Stimulated activated CD8-positive, alpha-beta memory T cell treated with anti-CD3 and anti-CD28 coated beads, Interleukin-2, amount 100 ng/mL, for 48 hours (primary cell): Measurements from ENCODE around the gene ADAMTSL2.

Experiments used
- DNase-seq, 2 donors: peaks; one replicate each; pipeline ENCODE4 v3.0.0-alpha.2; 2020; ENCODE audit warnings: low read depth in 2 of 2

Gene ADAMTSL2

DNA sequence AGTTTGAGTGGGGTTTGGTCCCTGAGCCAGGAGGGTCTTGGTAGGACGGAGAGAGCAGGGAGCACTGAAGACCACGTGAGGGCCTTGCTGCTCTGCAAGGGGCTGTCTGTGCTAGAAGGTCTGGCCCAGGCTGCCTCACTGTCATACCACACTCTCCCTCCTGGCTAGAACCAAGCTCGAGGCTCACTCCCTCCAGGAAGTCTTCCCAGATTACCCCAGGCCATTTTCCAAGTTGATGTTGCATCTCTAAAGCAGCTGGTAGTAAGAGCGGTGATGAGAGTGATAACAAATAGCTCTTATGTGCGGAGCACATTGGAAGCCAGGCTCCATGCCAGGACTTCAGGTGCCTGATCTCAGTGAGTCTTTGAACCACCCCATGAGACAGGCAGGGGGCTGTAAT, 16.3 kb upstream of the ADAMTSL2 start:
- no peak for DNase-seq

DNA sequence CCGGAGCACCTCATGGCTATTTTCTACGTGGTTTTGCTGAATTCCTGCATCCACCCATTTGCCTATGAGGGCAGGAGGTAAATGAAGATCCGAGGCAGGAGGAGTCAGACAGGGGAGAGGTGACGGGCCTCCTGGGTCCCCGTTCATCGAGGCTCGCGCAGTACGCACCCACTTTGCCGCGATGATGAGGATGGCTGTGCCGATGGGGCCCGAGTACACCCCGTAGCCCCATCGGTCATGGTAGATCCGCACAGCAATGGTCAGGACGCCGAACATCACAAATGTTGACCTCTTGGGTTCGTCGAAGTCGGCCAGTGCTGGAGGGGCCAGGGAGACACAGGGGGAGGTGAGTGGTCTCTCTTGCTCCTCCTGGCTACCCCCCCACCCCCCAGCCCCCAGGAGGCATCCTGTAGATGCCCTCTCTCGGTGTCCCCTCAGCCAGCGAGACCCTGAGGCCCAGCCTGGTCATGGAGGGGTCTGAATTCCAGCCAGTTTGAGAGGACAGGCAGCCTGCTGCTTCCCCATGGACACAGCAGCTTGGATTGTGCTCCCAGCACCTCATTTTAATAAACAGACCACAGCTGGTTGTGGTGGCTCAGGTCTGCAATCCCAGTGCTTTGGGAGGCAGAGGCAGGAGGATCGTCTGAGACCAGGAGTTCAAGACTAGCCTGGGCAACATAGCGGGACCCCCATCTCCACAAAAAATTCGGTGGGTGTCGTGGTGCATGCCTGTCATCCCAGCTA, 15.6 kb upstream of the ADAMTSL2 start:
- no peak for DNase-seq

DNA sequence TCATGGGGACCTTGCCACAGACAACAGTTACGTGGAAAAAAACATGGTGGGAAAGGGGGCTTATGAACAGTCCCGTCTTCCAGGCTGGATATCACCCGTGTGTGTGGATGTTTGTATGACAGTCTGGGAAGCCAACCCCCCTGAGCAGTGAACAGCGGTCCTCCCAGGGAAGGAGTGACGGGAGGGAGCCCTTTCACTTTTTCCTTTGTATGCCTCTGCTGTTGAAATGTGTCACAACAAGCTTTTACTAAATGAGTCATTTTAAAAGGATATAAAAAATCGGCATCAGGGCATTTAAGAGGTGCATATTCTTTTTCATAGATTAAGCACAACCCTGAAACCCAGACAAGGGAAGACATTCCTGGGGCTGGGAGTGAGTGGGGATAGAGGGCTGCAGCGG, 14.8 kb upstream of the ADAMTSL2 start:
- DNase-seq = no peak

DNA sequence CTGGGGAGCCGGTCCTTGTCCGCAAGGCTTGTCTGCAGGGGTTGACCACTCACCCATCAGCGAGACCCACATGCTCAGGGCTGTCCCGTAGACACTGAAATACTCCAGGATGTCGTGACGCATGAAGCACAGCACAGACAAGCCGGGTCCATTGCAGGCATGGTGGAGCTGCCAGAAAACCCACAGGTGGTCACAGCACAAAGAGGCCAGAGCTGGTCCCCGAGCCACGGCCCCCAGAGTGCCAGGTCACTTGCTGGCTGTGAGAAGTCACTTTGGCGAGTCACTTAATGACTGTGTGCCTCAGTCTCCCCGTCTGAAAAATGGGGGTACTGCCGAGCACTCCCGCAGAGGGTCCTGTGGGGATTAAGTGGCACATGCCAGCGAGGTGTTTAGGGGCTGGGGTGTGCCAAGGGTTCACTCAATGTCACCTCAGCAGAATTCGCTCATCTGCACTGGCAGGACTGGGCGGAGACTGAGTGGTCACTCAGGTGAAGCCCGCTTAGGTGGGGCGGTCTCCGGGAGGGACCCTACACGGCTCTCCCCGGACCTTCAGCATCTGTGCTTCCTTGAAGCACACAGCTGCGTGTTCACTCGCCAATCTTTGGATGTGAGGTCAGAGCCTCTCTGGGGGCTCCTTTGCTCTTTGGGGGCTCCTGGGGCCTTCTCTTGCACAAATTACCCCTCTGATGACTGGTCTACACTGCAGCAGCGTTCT, 14.2 kb upstream of the ADAMTSL2 start:
- no peak for DNase-seq

DNA sequence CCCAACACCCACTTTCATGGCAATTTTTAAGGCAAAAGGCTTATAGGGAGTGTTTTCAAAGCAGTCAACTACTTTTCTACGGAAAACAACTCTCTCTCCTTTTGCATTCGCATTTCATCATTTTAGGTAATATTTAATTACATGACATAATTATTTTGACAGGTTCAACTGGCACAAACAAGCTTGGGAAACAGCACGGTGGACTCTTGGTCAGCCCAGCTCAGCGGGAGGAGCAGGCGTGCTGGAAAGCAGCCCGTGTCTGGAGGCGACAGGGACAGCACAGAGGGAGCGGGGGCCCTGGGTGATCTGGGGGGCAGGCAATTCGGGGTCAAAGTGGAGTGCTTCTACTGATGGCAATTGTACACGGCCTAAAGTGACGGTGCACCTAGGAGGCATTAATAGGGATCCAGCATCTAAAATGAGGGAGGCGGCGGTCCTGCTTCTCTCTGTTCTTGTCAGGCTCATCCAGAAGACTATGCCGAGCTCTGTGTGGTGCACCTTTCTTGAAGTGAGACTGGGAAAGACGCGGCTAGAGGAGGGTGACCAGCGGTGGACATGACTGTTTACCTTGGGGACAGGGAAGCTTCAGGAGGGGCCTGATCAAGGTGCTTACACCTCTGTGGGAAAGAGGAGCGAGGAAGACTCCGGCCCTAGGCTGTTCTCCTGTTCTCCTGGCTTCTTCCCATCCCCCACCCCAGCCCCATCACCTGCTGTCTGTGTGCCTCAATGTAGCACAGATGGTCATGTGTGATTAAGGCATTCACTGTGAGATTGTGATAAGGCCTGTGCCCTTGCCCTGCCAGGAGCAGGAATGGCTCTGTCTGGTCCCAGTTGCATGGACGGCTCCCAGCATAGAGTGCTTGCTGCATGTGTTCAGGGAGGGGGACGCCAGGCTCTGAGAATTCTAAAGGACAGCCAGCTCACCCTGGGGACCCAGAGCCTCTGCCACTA, 13.1 kb upstream of the ADAMTSL2 start:
- DNase-seq = no peak

DNA sequence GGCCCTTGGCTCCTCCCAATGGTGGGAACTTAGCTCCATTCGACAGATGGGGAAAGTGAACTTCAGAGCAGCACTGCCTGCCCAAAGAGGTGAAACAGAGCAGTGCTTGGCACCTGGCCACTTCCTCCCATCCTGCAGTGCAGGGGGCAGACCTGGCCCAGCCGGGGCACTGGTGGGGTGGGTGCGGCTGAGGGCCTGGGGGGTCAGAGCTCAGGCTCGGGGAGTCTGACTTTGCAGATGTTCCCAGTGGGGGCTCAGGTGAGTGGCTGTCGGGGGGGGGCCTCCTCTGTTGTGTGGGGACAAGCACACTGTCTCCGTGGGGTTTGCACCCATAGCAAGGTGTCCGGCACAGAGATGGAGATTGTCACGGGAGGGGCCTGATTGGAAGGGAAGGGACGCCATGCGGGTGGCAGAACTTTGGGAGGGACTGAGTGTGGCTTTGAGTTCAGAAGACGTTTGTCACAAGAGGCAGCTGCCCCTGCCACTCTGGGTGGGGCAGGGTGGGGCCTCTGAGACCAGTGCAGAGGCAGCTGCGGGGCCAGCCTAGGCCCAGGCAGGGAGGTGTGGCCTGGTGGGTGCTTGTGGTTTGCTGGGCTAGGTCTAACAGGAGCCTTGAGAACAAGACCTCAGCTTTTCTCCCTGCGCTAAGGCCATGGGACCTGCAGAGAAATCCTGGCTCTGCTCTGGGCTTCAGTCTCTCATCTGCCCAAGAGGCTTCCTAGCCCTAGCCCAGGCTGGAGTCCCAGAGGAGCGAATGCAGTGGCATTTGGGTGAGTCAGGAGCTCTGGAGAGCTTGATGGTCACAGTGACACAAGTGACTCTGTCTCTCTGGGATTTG, 12.2 kb upstream of the ADAMTSL2 start:
- DNase-seq = no peak

DNA sequence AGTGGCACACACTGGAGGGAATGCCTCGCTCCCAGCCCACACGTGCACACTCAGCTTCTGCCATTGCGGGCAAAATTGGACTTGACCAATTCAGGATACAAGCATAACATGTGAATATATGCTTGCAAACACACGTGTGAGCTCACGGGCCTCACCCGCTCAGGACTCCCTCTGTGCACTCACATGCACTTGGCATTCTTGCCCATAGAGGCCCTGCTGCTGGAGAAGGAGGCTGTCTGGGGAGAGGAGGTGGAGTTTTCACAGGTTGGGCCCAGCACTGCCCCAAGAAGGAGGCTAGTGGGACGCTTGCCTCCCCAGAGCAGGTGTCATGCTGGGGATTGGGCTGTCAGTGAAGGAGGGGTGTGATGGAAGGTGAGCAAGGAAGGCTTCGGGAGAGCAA, 11.4 kb upstream of the ADAMTSL2 start:
- DNase-seq = no peak

DNA sequence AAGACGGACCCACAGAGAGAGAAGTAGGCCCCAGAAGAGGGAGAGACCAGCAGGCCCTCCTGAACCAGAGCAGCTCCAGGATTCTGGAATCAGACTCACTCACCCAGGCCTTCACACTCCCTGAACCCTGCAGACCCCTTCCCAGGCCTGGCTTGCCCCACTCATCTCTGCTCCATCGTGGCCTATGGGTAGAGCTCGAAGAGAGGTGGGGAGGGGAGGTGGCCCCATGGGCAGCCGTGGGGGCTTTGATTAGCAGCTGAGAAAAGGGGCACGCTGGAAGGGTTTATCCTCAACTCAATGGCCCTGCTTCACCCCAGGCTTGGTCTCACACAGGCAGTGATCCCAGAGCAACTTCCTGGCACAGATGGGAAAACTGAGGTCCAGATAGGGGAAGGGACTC, 10.4 kb upstream of the ADAMTSL2 start:
- no peak for DNase-seq

DNA sequence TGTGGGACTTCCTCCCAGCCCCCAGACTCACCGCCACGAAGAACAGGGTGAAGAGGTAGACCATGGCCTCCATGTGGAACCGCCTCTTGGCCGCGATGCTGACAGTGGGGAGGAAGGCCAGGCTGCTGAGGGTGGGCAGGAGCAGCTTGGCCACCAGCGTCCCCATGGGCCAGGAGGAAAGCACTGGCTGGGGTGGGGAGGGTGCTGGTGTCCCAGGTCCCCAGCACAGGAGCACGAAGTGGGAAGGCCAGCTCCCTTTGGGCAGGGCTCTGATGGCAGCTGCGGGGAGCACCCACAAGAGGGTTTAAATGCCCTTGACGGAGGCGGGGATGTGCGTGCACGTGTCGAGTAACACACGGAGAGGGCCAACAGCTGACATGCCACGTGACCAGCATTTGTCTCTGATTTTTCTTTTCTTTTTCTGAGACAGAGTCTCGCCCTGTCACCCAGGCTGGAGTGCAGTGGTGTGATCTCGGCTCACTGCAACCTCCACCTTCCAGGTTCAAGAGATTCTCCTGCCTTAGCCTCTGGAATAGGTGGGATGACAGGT, 9.8 kb upstream of the ADAMTSL2 start, which contains the start of gene MYMK:
MYMK (minus strand) TSS at position 281 of the 550 bp plus-strand sequence; CDS start at position 166, 115 bp downstream.
- DNase-seq = no peak

DNA sequence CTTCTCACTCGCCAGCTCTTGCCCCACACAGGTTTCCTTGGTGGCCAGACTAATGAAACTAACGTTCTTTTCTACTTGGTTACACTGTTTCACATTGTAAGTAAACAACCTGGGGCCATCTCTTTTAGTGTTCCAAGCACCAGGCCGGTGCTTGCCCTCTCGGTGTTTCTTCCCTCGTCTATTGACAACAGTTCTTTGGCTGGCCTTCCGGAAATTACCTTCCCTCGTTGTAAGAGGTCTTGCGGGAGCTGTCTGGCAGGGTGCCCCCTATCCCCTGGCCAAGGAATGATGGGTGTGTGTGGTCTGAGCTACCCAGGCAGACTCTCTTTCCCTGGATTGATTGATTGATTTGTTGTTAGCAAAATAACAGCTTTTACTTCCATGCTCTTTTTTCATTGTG, 8.8 kb upstream of the ADAMTSL2 start:
- DNase-seq = no peak

DNA sequence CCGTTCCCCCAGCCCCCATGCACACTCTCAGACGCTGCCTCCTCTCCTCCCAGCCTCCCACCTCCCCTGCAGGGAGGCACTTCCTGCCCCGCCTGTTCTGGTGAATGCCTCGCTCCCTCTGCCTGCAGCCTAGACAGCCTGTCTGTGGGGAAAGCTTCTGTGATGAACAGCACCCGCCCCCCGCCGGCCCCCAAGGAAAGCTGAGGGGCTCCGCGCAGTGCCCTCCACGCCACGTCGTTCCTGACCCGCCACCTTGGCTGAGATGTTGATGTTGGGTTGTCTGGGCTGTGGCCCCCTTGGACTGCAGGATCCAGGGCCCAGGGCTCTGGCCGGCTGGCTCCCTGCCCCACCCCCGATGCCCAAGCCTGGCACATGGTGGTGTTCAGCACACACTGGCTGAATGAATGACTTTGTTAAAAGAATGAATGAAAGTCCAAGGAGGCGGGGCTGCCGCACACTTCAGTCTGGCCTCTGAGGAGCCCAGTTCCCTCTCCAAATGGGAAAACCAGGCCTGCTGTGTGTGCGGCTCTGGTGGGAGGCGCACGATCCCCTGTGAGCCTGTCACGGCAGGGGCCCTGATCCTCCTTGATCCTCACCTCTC, 7.7 kb upstream of the ADAMTSL2 start:
- DNase-seq = no peak

DNA sequence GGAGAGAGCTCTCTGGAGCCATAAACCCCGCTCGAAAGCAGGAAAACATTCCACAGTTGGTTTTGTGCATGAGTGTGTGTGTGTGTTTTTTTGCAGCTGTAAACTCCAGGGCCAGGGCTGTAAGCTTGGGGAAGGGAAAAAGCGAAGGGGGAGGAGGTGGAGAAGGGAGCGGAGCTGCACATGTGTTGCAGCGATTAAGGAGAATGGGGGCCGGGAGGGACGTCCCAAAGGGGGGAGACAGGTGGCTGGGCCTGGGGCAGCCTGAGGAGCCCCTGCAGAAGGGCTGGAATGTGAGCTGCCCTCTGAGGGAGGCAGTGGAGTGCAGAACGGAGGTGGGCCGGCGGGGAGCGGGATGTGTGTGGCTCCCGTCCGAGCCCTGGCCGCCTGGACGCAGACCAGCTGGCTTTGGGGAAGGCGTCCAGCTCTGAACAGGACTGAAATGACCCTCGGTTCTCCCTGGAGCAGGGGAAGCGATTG, 7.0 kb upstream of the ADAMTSL2 start:
- no peak for DNase-seq

DNA sequence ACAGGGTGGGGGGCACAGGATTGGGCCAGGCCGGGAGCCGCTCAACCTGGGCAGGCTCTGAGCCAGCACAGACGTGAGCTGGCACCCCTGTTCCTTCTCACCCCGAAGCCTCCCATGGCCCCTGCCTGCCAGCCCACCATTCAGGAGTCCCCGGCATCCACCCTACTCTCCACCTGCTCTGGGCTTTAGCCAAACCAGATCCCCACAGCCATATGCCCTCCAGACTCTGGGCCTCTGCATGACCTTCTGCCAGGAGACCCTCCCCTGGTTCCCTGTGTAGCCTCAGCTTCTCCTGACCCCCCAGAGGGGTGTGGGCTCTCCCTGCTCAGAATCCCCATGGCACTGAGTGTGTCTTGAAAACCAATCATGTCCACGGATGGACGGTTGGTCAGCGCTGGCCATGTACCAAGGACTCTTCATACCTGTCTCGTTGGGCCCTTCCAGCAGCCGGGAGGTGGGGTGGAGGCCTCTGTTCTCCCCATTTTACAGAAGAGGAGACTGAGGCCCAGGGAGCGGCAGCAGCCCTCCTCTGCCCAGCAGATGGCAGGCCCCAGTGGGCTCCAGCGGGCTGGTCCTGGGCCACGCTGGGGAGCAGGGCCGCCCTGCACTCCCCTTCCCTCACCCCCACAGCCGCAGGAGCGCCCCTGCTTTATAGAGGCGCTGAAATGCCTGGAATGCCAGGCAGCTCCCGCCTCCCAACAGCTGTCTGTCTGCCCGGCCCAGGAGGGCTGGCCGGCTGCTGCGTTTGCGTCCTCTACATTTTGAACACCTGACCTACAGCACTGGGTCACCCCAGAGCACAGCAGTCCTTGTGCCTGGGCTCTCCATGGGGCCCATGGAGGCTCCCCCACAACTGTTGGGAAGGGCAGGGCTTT, 6.3 kb upstream of the ADAMTSL2 start:
- DNase-seq = no peak

DNA sequence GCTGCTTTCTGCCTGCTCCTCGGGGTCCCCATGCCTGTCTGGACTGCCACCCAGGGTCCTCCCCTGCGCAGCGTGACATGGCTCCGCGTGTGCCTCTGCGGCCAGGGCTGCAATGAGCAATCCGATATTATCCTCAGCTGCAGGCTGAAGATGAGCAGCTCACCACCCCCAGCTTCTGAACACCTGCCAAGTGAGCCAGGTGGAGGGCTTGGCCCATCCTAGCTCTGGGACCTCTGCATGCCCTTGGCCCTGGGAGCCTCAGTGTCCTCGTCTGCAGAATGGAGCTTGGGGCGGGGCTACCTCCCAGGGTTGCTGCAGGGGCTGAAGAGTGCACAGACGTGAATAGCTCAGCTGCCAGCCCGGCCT, 5.6 kb upstream of the ADAMTSL2 start:
- no peak for DNase-seq

DNA sequence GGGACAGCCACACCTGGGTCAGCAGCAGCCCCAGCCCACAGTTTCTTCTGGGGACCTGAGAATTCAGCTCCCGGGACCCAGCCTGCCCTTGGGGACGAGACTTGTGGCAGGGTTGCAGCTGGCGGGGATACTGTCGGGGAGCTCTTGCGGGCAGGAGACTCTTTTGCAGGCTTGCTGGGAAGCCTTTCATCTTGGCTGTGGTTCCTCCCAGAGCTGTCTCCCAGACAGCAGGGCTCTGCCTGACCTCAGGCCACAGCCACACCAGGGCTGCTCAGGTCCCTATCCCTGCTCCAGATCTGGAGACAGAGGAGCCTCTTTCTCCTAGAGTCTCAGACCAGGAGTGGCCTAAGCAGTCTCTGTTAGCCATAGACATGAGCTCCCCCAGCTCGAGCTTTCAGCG, 5.0 kb upstream of the ADAMTSL2 start:
- DNase-seq = no peak

DNA sequence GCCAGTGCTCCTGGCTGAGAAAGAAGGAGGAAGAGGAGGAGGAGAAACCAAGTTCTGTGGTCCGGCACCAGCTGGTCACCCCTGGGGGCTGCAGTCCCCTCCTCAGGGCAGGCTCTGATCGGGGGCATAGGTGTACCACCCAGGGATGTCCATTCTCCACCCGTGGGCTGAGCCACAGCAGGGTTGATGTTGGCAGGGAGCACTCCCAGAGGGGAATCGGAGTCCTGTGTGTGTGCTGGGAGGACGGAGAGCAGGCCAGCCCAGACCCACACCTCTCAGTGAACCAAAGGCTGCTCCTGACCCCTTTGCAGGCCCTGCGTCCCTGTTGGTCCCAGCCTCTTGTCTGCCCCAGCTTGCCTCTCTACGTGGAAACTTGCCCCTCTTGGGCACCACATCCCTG, 4.6 kb upstream of the ADAMTSL2 start:
- DNase-seq = no peak

DNA sequence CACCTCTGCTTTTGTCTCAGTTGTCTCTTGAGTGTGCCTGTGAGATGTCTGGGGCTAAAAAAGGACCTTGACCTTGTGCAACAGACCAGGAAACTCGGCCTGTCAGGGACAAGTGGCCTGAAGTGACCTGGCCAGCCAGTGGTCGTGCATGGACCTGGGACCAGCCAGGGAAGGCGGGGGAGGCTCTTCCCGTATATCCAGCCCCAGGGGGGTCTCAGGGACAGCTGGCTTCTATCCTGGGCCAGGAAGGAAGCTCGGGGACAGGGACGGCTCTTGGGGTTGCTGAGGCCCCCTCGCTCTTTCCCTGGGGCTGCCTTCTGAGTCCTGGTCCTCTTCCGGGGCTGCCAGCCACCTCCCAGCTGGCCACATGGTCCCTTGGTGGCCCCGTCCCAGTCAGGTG, 3.2 kb upstream of the ADAMTSL2 start:
- DNase-seq = no peak

DNA sequence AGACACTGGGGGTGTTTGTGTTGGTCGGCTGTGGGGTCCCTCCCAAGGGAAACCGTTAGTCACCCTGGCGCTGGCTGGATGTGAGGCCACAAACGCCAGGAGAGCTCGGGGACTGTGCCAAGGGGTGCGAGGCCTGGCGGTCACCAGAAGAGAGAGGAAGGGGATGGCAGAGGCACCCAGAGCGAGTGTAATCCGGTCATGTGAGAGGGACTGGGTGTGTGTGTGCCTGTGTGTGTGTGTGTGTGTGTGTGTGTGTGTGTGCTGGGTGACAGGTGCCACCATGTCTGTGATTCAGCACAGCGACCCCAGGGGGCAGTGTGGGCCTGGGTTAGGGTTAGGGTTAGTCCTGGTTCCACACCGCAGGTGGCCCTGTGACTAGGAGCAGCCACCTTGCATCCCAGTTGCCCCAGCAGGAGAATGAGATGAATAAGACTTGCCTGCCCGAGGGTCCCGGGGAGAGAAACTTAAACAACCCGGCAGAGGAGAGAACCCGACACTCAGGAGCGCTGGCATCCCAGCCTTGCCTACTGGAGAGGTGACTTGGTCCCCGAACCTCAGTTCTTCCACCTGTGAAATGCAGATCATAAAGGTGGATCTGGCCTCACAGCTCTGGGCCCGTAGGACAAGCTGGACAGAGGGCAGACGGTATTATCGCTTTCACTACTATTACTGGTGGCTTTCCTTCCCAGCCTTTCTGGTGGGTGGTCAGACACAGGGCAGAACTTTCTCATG, 1.4 kb upstream of the ADAMTSL2 start:
- peak; percentile 58 to 67 for DNase-seq

DNA sequence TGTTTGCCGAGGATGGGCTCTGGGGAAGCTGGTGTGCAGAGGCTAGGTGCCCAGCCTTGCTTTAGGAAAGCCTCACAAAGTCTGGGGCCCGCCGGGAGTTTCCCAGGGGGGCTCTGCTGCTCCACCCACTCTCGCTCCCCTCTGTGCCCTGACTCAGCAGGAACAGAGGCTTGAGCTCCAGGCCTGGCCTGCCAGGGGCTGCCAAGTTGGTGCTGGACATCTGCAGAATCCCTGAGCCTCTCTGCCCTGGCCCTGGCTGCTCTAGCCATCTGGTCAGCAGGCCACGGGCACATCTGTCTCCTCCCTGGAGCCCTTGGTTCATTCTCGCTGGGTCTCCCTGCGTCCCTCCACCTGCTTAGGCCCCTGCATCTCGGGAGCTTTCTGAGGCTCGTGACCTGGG, 647 bp upstream of the ADAMTSL2 start:
- no peak for DNase-seq
